ENCODE results near the gene TIMM23.
"Not testable (repeated sequence)": the region's sequence is repeated elsewhere in the genome, so short reads cannot be mapped to it uniquely, and the experiment has no call there.

The TIMM23 gene

DNA sequence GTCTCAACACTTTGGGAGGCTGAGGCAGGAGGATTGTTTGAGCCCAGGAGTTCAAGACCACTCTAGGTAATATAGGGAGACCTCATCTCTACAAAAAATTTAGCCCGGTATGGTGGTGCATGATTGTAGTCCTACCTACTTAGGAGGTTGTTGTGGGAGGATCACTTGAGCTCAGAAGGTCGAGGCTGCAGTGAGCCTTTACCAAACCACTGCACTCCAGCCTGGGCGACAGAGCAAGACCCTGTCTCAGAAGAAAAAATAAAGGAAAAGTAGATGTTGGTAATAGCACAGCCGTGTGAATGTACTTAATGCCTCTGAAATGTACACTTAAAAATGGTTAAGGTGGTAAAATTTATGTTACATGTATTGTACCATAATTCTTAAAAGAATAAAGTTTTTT, 25.3 kb downstream of the TIMM23 start:
- DNase-seq (ENCODE audit: low spot score): no peak

DNA sequence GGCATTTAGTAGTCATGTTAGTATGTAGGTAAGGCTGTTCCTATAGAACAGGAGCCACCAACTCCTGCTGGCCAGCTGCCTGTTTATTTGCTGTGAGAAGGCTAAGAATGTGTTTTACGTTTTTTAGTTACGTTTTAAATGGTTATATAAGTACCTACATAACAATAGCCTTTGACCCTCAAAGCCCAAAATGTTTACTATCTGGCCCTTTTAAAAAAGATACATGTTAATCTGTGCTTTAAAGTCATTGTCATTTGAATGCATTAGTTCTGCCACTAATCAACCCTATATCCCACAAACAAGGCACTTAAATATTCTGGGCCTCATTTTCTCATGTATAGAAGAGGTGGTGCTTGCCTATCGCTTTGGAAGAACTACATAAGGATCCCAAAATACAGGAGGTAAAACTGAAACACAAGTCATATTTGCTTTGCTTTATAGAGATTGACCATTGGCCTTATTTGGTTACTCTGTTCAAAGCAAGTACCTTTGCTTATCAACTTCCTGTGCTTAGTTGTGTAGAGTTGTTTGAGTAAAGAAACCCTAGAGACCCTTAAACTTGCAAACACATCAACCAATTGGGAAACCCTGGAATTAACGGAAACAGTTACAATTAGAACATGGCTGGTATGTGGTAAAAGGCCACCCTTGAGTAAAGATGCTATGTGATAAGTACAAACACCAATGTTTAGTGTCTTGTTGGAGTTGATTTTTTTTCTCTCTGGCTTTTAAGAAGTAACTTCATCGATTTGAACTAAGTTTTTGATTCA, 25.9 kb downstream of the TIMM23 start:
- DNase-seq (ENCODE audit: low spot score): no peak

DNA sequence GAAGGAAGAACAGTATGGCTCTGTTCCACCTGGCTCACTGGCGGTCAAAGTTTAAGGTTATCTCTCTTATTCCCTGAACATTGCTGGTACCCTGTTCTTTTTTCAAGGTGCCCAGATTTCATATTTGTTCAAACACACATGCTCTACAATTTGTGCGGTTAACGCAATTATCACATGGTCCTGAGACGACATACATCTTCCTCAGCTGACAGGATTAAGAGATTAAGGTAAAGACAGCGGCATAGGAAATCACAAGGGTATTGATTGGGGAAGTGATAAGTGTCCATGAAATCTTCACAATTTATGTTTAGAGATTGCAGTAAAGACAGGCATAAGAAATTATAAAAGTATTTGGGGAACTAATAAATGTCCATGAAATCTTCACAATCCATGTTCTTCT, 27.7 kb downstream of the TIMM23 start:
- not testable (repeated sequence) for DNase-seq (ENCODE audit: low spot score)

DNA sequence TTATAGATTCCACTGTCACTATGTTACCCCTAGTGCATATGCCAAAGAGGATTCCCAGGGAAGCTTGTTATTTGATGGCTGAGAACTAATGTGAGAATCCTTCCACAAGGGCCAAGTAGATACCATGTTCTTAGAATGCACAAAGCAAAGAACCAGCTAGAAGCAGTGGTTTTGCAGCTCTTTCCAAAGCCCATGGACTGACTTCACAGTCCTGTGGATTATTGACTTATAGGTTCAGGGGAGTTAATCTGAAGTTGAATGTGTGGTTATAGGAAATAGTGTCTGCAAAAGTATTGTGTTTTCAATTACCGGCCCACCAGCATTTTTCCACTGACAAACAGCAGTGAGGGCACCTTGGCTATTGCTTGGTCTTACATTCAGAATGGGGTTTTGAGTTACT, 28.2 kb downstream of the TIMM23 start:
- no peak for DNase-seq (ENCODE audit: low spot score)

DNA sequence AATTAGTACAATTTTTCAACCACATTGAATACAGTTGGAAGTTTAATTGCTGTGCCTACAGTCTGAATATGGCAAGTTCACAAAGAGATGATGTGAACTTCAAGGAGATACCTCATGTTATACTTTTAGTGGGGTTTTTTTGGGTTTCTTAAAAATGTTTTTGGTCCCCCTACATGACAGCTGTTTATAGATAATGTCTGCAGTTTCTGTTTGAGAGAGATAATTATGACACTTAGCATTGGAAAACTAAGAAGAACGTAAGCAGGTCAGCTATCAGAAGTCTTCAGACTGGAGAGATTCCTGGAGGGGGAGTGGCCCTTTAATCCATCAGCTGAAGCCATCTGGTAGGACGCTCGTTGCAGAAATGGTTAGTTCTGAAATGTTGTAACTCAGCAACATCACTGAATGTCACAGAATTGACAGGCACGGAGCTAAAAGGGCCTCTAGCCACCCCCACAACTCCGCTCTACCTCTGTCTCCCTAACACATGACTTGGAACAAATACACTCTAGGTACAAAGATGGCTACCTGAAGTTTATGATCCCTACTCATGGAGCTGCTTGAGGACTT, 29.0 kb downstream of the TIMM23 start:
- DNase-seq (ENCODE audit: low spot score): no peak

DNA sequence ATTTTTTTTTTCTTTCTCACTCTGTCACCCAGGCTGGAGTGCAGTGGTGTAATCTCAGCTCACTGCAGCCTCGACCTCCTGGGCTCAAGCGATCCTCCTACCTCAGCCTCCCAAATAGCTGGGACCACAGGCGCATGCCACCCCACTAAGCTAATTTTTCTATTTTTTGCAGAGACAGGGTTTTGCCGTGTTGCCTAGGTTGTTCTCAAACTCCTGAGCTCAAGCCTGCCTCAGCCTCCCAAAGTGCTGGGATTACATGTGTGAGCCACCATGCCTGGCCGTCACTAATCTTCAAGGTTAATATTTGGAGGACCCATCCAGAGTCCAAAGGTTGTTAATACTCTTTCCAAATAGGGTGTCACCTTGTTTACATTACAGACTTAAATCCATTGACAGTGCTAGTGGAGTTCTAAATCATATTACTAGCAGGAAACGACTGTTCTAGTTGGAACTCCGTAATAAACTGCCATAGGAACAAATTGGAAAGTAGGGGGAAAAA, 29.9 kb downstream of the TIMM23 start:
- DNase-seq (ENCODE audit: low spot score): not testable (repeated sequence)

DNA sequence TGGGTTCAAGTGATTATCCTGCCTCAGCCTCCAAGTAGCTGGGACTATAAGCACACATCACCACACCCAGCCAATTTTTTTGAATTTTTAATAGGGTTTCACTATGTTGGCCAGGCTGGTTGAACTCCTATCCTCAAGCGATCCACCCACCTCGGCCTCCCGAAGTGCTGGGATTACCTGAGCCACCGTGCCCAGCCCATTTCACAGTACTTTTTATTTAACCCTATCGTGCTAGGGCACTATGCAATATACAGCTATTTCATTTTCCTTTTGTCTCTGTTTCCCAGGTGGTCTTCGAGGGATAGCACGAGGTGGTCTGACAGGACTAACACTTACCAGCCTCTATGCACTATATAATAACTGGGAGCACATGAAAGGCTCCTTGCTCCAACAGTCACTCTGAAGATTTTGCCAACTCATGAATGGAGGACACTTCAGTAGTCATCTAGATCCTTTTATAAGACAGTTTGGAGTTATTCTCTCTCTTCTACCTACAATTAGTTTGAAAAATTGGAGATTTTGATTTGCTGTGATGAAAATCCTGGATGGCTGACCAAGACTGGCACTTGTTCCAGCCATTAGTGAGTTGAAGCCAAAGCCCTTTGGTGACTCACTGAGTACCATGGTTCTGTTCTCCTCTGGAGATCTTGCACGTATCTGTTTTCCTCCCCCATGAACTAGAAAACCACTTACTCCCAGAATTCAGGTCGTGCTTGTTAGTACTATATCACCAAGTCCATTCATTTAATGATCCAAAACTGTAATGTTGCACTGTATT, 30.8 kb downstream of the TIMM23 start:
- DNase-seq (ENCODE audit: low spot score): no peak

DNA sequence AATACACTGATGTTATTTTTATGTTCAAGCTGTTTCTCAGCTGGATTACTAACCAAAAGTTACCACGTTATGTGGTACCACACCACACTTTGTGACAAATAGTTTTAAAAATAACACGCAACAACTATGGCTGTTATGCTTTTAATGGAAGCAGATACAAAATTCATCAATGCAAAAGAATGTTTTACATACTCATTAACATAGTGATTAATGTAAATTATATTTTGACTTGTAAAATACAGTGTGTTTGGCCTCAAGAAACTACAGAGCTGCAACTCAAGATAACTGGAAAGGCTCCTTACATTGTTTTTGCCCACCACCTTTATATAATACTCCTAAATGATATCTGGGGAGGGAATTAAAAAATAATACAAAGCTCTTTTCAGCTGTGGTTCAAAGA, 32.7 kb downstream of the TIMM23 start:
- DNase-seq (ENCODE audit: low spot score): no peak

DNA sequence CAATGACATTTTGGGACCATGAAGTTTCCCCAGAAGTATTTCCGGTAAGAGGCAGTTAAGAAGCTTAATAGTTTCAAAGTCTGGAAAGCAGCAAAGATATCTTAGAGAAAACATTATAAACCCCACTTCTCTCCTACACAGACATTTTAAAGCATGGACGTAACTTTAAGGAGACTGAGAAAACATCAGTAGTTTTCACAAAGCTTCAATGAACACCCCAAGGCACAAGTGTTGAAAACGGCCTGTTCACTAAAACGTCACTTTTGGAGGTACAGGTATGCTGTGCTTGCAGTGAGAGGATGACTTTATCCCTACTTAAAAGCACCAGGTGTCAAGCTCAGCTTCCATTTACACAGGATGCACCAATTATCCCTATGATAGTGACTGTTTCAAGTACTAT, 33.1 kb downstream of the TIMM23 start:
- no peak for DNase-seq (ENCODE audit: low spot score)

DNA sequence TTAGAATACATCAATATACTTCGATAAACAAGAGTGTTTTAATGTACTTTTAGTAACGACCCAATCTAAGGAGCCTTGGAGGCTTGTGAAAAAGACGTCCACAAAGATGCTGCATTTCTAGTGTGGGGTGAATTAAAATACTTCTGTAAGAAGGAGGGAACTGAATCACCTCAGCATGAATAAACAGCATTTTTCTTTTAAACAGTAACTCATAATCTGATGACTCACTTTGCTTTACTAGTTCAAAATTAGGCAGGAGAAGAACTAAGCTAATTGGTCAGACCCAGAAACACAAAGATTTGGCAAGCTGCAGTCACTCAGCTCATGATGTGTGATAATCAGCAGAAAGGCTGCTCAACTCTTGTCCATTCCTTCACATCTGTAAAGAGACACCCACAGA, 33.9 kb downstream of the TIMM23 start:
- no peak for DNase-seq (ENCODE audit: low spot score)

DNA sequence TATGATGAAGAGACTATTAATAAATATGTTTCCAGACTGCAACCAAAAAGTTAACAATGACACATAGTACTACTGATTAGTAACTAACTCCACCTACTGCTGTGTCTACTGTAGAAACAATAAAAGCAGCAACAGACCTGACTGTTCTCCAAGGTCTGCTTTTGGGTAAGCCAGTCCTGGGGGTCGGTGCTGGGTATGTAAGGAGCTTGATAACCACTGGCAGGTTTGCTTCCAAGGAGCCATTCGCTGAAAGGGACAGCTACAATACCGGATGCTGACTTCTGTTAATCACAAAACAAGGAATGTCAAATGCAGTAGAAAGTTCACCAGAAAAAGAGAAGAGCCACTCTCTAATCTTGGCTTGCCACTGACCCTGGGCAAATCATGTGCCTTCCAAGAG, 40.5 kb downstream of the TIMM23 start:
- no peak for DNase-seq (ENCODE audit: low spot score)

DNA sequence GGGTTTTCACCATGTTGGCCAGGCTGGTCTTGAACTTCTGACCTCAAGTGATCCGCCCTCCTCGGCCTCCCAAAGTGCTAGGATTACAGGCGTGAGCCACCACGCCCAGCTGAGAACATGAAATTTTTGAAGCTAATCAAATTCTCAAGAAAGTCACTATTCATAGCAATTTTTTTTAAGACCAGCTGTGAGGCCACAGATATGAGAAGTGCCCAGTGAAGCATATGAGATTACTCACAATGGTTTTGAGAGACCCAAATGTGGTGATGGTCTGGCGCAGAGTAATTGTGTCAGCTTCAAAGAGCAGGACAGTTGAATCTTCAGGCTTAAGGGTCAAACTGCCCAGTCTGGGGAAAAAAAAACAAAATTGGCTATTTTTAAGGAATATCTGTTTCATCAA, 41.9 kb downstream of the TIMM23 start:
- no peak for DNase-seq (ENCODE audit: low spot score)

DNA sequence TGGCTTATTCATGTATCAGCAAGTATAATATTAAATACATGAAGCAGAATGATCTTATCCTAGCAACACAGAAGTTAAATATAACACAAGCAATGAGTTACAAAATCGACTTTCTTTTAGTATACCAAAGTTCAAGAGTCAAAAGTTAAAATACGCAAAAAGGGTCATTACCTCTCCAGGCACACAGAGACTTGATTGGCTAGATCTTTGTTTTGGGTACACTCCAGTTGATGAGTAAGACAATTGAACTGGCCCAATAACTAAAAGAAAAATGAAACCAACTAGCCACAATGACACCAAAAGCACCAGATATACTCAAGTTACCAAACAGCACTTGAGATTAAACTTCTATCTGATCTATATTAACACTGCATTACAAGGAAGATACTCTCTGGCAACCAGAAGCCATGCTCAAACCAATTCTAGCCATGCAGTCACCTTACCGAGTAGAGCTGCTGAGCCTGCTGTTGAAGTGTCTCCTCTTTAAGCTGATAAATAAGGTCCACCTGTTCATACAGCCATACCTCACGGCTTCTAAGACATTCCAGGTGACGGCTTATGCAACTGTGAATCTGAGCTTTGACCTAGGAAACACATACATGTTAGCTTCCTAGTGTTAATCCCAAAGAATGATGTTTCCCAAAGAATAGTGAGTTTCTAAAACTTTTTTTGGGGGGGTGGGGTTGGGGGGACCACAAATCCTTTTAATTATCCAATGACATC, 42.6 kb downstream of the TIMM23 start:
- DNase-seq (ENCODE audit: low spot score): no peak

DNA sequence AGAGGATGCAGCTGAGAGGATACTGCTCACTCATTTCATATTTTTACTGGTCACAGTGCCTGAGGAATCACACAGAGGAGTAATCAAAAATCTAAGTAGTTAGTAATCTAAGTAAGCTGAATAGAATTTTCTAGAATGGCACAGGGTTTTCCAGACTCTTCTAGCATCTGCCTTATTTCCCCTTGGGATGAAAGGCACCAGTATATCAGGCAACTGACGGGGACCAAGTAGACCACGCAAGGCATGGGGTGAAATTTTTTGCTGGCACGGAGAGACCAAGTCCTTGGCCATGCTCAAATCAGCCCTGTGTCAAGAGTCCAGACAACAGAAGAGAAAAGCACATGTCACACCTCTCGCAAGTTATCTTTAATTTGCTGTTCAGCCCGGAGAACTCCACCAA, 43.9 kb downstream of the TIMM23 start:
- DNase-seq (ENCODE audit: low spot score): no peak

DNA sequence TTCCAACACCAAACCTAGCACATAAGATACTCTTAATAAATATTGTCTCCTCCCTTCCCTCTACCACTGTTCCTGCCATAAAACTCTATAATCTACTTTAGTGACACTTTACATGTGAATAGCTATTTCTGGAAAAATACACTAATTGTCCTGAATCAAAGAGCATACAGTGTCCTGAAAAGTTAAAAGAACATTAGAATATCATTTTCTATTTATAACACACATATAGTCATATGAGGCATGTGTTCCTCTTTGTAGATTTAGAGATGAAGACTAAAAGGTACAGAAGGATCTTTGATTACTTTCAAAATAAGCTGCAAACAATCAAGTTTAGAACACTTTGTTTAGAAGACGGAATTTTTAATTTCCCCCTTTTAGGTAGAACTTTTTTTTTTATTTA, 44.5 kb downstream of the TIMM23 start:
- no peak for DNase-seq (ENCODE audit: low spot score)

DNA sequence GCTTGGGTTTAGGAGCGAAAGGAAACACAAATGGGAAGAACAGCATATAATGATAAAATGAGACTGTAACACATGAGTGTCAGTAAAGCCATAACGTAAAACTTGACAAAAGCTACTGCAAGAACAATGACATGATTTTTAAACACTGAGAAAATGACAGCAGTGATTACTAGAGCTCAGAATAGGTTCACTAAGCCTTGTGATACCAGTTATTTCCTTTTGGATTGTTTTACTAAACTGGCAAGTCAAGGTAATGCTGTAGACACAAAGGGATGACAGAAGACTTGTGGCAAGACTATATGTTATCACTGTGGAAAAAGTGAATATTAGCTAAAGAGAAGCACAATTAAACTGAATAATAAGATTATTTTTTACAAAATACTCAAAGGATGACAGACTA, 45.4 kb downstream of the TIMM23 start:
- no peak for DNase-seq (ENCODE audit: low spot score)

DNA sequence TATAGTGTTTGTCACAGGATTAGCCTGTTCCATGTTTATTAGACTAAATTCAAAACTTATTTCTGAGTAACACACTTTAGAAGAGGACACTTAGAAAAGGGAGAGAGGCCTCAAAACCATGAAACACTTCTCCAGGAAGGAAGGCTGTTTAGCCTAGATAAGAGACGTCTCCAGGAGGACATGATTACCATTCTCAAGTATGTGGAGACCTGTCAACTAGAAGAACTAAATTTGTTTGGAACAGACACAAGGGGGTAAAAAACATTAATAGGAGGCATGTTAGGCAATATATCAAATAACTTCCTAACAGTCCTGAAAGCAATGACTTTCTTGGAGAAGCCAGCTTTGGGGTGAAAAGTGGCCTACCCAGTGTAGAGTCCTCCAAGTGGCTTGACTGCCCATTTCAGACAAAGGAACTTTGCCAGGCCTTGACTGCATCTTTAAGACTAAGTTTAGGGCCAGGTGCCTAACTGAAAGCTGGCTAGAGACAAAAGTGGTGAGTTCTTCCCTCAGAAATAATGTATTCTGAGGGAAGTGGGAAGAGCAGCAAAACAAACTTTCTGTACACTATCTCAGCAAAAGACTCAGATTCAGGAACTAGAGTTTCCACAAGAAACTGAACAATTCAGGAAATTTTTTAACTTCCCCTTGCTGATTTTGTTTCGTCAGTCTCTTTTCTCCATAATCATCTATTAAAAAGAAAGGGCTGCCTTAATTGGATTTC, 46.3 kb downstream of the TIMM23 start:
- DNase-seq (ENCODE audit: low spot score): no peak

DNA sequence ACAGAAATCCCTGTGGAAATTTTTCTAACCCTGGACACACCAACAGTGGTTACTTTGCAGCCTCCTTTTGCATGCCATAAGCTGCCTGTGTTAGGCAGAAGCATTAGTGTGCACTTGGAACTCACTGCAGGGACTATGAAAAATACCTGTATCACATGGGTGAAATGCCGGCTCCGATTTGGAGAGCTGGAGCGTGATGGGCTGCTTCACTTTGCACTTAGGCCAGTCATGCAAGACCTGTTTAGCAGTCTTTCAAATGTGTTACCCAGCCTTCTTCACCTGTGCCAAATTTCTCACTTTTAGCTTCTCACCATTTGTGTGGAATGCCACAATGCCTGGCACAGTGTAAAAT, 46.9 kb downstream of the TIMM23 start:
- no peak for DNase-seq (ENCODE audit: low spot score)

DNA sequence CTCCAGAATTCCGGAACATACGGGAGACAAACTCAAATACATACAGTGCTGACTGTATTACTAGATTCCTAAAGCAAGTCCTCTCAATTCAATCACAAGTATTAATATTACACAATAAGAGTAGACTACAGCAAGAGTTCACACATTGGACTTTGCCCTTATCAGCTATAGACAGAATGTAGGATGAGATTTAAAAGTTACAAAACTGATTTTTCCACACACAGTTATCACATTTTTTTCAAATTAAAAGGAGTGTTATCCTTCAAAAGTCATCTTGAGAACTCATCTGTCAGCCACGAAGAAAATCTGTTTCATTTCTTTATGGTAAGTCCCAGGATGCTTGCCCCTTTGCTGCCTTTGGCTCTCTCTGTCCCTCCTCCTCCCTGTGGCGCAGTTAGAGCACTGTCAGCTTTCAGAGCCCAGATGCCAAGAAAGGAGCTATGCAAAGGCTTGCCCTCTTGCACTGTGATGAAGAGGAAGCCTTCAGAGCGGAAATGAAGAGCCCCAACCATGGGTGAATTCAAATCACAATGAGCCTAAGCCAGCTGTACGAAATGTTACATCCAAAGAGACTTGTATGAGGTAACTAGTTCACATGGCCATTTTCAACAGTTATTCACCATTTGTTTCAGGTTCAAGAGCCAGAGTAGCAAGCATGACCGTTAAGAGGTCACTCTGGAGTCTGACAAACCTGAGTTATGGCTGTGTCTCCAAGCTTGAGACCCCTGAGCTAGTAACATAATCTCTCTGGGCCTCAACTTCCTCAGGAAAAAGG, 47.5 kb downstream of the TIMM23 start:
- peak; percentile 58 for DNase-seq (ENCODE audit: low spot score)

DNA sequence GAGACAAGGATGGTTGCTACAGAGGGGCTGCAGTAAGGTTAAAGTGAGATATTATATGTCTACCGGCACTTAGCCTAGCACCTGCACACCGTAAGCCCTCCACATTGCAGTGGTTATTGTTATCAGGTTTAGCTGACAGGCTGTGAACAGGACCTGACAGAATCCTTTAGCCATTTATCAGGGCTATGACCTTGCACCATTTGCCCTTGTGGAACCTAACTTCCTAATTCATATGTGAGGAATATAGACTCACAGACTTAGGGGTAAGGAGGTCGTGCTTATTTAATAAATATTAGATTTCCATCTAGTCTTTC, 48.0 kb downstream of the TIMM23 start:
- DNase-seq (ENCODE audit: low spot score): no peak

DNA sequence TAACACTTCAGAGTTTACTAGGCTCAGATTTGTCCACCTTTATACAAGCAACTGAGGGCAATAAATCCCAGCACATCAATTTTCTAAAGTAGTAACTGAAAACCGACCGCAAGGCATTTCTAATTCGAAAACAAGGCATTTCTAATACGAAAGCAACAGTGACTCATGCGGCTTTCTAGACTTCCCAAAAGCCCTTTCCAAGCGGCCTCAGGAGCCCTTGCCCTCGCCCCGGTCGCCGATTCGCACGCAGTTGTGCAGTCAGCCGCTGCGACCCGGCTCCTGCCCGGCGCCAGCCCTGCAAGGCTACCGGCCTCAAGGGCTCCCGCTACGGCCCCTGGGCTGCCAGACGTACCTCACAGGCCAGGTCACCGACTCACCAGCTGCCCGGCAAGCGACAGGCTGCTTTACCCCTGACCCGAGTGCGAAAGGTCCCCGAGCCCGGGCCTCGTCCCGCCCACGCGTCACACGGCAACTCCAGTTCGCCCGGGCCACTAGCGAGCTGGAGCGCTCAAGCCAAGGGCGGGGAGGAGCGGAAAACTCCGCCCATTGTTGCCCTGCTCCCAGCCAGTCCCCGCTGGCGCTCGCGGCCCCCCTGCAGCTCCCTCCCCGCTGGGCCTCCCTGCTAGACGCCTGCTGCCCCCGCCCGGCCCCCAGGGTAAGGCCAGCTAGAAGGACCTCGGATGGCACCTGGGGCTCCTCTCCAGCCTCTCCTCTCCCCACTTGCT, 50.9 kb downstream of the TIMM23 start:
- no peak for DNase-seq (ENCODE audit: low spot score)

Data from NAMALWA (cell line).